ENCODE data around the gene ANO7. TPM values are rescaled to one million over a fixed set of nuclear protein-coding genes. Genes with fewer than 3 reads are reported as not detected.

The ANO7 gene
- total RNA-seq, 4 donors from 2014 or later: 0.32 to 1.3 (median 0.42) TPM; not detected in 1

- no peaks in the 10 kb centered on the region for H3K9me3 ChIP-seq
- TF ChIP-seq CTCF (IDR thresholded peaks at IDR 0.05): no peak
- no peak for TF ChIP-seq EP300 (IDR thresholded peaks at IDR 0.05)
- TF ChIP-seq POLR2AphosphoS5 (IDR thresholded peaks at IDR 0.05): no peak
- no peak for TF ChIP-seq POLR2A (IDR thresholded peaks at IDR 0.05; ENCODE audit: low read depth)
- WGBS: 92% methylated on average over 6 of the region's 6 CpGs
- no peaks in the 10 kb centered on the region for H3K36me3 ChIP-seq
- no peaks in the 10 kb centered on the region for H3K27me3 ChIP-seq
- no peak overlapping the region for H3K4me3 ChIP-seq
- no peak for DNase-seq (ENCODE audit: extremely low spot score)
- intact Hi-C loops (cut with DNase I): loop anchor here (5.0 kb wide), 1 partner anchor 73 kb away; the partner anchor contains the start of gene PASK
- no peak overlapping the region for H3K27ac ChIP-seq (replicated peaks in 1 of 4)
- peaks cover 16 to 44% (median 31%) of the 10 kb centered on the region in 4 donors for H3K4me1 ChIP-seq
These were observed 31.4 kb downstream of the ANO7 start for GRCh38 chr2:241219856-241220356.

DNA sequence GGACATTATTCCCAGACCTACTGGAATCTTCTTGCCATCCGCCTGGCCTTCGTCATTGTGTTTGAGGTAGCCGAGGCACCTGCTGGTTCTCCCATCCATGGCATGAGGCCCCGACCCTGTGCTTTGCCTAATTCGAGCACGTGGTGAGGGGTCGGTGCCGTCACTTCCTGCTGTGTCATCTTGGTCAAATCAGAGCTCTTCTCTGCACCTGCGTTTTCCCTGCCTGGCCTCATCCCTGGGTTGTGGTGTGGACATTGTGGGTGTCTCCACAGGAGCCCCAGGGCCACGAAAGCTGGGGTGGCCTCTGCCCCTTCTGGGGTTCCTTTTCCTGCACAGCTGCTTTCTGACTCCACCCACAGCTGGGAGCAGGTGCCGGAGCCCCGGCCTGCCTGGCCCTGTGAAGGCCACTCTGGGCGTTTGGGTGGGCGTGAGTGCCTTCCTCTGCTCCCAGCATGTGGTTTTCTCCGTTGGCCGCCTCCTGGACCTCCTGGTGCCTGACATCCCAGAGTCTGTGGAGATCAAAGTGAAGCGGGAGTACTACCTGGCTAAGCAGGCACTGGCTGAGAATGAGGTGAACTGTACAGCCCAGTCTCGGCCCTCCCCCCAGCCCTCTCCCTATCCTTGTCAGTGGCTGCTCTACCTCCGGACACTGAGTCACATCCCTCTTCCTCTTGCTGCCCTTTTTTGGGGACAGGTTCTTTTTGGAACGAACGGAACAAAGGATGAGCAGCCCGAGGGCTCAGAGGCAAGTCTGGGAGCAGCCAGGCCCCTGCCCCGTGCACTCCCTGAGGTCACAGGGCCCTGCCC is 34.9 kb downstream of the ANO7 start:
- intact Hi-C loops (cut with DNase I): no loop called here
- no peak overlapping the region for H3K4me3 ChIP-seq
- peaks cover 18 to 34% (median 30%) of the 10 kb centered on the region in 4 donors for H3K36me3 ChIP-seq
- WGBS: 94% methylated on average over 7 of the region's 23 CpGs
- H3K9me3 ChIP-seq: no peaks in the 10 kb centered on the region
- TF ChIP-seq POLR2A (IDR thresholded peaks at IDR 0.05; ENCODE audit: low read depth): no peak
- no peak for TF ChIP-seq POLR2AphosphoS5 (IDR thresholded peaks at IDR 0.05)
- no peak for TF ChIP-seq CTCF (IDR thresholded peaks at IDR 0.05)
- TF ChIP-seq EP300 (IDR thresholded peaks at IDR 0.05): no peak
- H3K27me3 ChIP-seq: no peaks in the 10 kb centered on the region
- H3K27ac ChIP-seq (replicated peaks in 1 of 4): peak overlapping the region in 1 of 4 donors; percentile 30
- H3K4me1 ChIP-seq: peaks cover 15 to 30% (median 23%) of the 10 kb centered on the region in 4 donors
- no peak for DNase-seq (ENCODE audit: extremely low spot score)

DNA sequence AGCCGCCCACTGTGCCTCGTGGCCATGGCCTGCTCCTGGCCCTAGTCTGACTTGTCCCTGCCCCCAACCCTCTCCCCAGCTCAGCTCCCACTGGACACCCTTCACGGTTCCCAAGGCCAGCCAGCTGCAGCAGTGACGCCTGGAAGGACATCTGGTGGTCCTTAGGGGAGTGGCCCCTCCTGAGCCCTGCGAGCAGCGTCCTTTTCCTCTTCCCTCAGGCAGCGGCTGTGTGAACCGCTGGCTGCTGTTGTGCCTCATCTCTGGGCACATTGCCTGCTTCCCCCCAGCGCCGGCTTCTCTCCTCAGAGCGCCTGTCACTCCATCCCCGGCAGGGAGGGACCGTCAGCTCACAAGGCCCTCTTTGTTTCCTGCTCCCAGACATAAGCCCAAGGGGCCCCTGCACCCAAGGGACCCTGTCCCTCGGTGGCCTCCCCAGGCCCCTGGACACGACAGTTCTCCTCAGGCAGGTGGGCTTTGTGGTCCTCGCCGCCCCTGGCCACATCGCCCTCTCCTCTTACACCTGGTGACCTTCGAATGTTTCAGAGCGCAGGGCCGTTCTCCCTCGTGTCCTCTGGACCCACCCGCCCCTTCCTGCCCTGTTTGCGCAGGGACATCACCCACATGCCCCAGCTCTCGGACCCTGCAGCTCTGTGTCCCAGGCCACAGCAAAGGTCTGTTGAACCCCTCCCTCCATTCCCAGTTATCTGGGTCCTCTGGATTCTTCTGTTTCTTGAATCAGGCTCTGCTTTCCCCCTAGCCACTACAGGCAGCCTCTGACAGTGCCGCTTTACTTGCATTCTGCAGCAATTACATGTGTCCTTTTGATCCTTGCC is 35.8 kb downstream of the ANO7 start:
- Histone ChIP-seq H3K27ac (replicated peaks in 1 of 4) (peak overlapping the region in 1 of 4 donors; percentile 30), H3K4me1 (peaks cover 12 to 22% (median 15%) of the 10 kb centered on the region in 4 donors), H3K36me3 (peaks cover 27 to 42% (median 38%) of the 10 kb centered on the region in 4 donors), H3K27me3 (no peaks in the 10 kb centered on the region), H3K9me3 (no peaks in the 10 kb centered on the region), H3K4me3 (no peak overlapping the region)
- no peak for DNase-seq (ENCODE audit: extremely low spot score)
- WGBS: 62% methylated on average over 17 of the region's 26 CpGs
- intact Hi-C loops (cut with DNase I): no loop called here
- TF ChIP-seq CTCF (IDR thresholded peaks at IDR 0.05) (no peak), EP300 (IDR thresholded peaks at IDR 0.05) (no peak), POLR2AphosphoS5 (IDR thresholded peaks at IDR 0.05) (no peak), POLR2A (IDR thresholded peaks at IDR 0.05; ENCODE audit: low read depth) (no peak)

- Histone ChIP-seq H3K27ac (replicated peaks in 1 of 4) (no peak overlapping the region), H3K36me3 (peaks cover 34 to 49% (median 45%) of the 10 kb centered on the region in 4 donors), H3K4me3 (no peak overlapping the region), H3K9me3 (no peaks in the 10 kb centered on the region), H3K4me1 (peaks cover 14 to 18% (median 15%) of the 10 kb centered on the region in 4 donors), H3K27me3 (no peaks in the 10 kb centered on the region)
- WGBS: 93% methylated on average over 6 of the region's 8 CpGs
- no peak for TF ChIP-seq EP300 (IDR thresholded peaks at IDR 0.05)
- no peak for TF ChIP-seq CTCF (IDR thresholded peaks at IDR 0.05)
- TF ChIP-seq POLR2A (IDR thresholded peaks at IDR 0.05; ENCODE audit: low read depth): no peak
- no peak for TF ChIP-seq POLR2AphosphoS5 (IDR thresholded peaks at IDR 0.05)
- intact Hi-C loops (cut with DNase I): no loop called here
- DNase-seq (ENCODE audit: extremely low spot score): no peak
These were observed 36.5 kb downstream of the ANO7 start for GRCh38 chr2:241224851-241225438.

Measured in esophagus muscularis mucosa (tissue), 4 donors.